ENCODE data around the gene COL12A1. TPM values are rescaled to one million over a fixed set of nuclear protein-coding genes. Genes with fewer than 3 reads are reported as not detected.

COL12A1 gene
- total RNA-seq, 1 donor from 2014 or later: 21.5 TPM

DNA sequence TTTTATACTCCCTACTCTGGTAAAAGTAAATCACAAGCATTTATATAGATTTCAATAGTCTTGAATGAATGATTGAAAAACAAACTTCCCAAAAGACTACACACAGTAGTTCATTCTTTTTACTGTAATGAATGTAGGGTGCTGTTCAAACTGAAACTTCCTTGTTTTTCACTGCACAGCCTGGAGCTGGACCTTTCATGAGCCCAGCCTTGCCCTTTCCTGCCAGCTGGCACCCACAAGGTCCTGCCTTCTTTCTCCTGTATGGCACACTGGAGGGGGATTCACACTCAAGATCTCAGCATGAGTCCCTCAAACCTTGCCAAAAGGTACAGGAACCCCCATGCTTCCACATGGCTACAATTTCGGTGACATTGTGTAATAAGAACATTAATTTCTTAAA, 50.9 kb downstream of the COL12A1 start:
- TF ChIP-seq, protein P1, sequence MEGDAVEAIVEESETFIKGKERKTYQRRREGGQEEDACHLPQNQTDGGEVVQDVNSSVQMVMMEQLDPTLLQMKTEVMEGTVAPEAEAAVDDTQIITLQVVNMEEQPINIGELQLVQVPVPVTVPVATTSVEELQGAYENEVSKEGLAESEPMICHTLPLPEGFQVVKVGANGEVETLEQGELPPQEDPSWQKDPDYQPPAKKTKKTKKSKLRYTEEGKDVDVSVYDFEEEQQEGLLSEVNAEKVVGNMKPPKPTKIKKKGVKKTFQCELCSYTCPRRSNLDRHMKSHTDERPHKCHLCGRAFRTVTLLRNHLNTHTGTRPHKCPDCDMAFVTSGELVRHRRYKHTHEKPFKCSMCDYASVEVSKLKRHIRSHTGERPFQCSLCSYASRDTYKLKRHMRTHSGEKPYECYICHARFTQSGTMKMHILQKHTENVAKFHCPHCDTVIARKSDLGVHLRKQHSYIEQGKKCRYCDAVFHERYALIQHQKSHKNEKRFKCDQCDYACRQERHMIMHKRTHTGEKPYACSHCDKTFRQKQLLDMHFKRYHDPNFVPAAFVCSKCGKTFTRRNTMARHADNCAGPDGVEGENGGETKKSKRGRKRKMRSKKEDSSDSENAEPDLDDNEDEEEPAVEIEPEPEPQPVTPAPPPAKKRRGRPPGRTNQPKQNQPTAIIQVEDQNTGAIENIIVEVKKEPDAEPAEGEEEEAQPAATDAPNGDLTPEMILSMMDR (conservative IDR thresholded peaks at IDR 0.05): no peak
- DNase-seq (ENCODE audit: extremely low spot score, unreplicated experiment): no peak
- Mint-ChIP-seq H3K4me3 (no peak overlapping the region), H3K4me1 (ENCODE audit: unreplicated experiment) (no peaks in the 10 kb centered on the region), H3K9me3 (no peaks in the 10 kb centered on the region), H3K27me3 (no peaks in the 10 kb centered on the region), H3K27ac (no peak overlapping the region), H3K36me3 (no peaks in the 10 kb centered on the region)

DNA sequence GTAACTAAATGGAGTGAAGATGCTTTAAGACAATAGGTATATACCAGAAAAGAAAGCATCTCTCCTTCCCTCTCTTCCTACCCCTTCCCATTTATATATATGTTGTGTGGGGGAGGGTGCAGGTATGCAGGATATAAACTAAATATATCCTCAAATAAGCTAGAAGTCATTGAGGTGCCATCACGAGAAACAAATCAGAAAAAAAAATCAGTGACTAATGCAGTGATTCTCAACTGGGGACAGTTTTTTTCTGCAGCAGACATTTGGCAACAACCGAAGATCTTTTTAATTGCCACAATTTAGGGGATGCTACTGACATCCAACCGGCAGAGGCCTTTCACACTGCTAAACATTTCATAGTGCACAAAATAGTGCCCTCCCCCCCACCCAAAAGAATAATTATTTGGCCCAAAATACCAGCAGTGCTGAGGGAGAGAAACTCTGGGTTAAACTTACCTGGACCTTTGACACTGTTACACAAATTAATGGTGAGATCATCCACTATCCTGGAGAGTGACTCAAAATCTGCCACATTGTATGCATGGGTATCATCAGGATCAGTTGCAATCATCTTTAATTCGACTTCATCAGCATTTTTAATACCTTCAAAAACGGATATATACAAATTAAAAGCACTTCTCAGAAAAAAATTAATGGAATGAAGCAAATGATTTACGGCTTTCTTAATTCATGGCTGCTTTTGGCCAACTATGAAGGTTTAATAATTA, 55.0 kb downstream of the COL12A1 start:
- no peak for DNase-seq (ENCODE audit: extremely low spot score, unreplicated experiment)
- H3K4me1 Mint-ChIP-seq (ENCODE audit: unreplicated experiment): no peaks in the 10 kb centered on the region
- H3K4me3 Mint-ChIP-seq: no peak overlapping the region
- H3K9me3 Mint-ChIP-seq: no peaks in the 10 kb centered on the region
- TF ChIP-seq, protein P1 (conservative IDR thresholded peaks at IDR 0.05): no peak
- no peaks in the 10 kb centered on the region for H3K36me3 Mint-ChIP-seq
- H3K27me3 Mint-ChIP-seq: no peaks in the 10 kb centered on the region
- no peak overlapping the region for H3K27ac Mint-ChIP-seq

DNA sequence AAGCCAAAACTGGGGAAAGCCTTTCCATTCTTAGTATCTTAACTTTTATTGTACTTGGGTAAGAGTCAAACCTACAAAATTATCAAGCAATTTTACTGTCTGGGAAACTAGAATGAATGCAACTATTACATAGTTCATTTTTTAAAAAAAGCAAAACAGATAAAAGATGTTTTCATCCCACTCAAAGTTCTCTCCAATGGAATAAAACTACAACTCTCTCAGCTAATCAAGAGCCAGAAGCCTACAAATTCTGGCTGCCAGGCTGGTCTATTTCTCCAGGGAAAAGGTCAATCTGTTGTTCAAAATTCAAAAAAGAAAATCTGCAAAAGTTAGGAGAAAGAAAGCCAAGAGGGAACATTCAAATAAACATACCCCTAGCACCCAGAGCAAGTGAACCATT, 56.2 kb downstream of the COL12A1 start:
- DNase-seq (ENCODE audit: extremely low spot score, unreplicated experiment): no peak
- Mint-ChIP-seq H3K36me3 (no peaks in the 10 kb centered on the region), H3K27me3 (no peaks in the 10 kb centered on the region), H3K4me3 (no peak overlapping the region), H3K27ac (no peak overlapping the region), H3K9me3 (no peaks in the 10 kb centered on the region), H3K4me1 (ENCODE audit: unreplicated experiment) (no peaks in the 10 kb centered on the region)
- TF ChIP-seq, protein P1 (conservative IDR thresholded peaks at IDR 0.05): no peak

DNA sequence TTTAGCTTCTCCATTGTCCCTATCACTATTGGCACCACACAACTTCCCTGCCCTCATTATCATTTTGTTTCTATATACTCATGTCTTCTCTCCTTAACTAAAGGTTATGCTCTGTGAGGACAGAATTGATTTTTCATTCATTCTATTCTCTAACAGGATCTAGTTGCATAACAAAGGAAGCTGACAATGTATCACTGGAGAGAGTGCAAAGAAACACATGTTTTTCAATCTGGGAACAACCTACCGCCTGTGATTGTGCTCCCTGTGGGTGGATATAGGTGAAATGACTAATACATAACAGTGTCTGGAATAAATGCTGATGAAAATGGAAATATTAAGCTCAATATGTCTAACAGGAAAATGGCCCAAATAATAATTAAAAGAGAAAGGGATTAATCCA, 56.6 kb downstream of the COL12A1 start:
- Mint-ChIP-seq H3K27ac (no peak overlapping the region), H3K4me1 (ENCODE audit: unreplicated experiment) (no peaks in the 10 kb centered on the region), H3K36me3 (no peaks in the 10 kb centered on the region), H3K4me3 (no peak overlapping the region), H3K9me3 (no peaks in the 10 kb centered on the region), H3K27me3 (no peaks in the 10 kb centered on the region)
- DNase-seq (ENCODE audit: extremely low spot score, unreplicated experiment): no peak
- TF ChIP-seq, protein P1 (conservative IDR thresholded peaks at IDR 0.05): no peak

DNA sequence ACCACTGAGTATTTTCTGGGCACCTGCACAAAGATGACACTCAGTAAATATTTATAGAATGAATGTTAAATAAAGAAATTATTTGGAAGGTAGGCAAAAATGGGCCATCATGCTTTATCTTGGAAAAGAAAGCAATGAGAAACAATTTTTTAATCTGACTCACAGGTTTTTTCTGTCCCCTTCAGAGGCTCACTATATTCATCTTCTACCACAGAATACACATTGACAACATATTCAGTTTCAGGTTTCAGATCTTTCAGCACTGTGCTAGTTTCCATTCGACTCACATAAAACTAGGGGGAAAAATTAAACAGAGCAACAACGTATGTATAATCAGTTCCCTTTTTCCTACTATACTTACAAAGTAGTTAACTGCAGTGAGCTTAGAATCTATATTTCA, 58.3 kb downstream of the COL12A1 start:
- H3K27ac Mint-ChIP-seq: no peak overlapping the region

More for the DNA sequence above, 58.3 kb downstream of the COL12A1 start:
- DNase-seq (ENCODE audit: extremely low spot score, unreplicated experiment): no peak
- Mint-ChIP-seq H3K27me3 (no peaks in the 10 kb centered on the region), H3K4me1 (ENCODE audit: unreplicated experiment) (no peaks in the 10 kb centered on the region), H3K36me3 (no peaks in the 10 kb centered on the region), H3K4me3 (no peak overlapping the region), H3K9me3 (no peaks in the 10 kb centered on the region)
- TF ChIP-seq, protein P1 (conservative IDR thresholded peaks at IDR 0.05): no peak

Data from type B pancreatic cell (in vitro differentiated cells).